Tibial artery (tissue), 4 donors: ENCODE measurements around the gene PCA3.

ENCODE experiments used
- DNase-seq, 2 donors: peaks; one replicate each; pipeline ENCODE4 v3.0.0-alpha.2; 2019
- H3K27ac ChIP-seq, 2 donors: fragments of 200-600 bp; sonication (generic) in 1 of 2; 1 replicate in 1 of 2; 2 replicates in 1 of 2; pipeline ENCODE4 v1.5.1; 2018 to 2019; ENCODE audit warnings: mild to moderate bottlenecking in 1 of 2
- H3K27me3 ChIP-seq, 2 donors: fragments of 200-600 bp; sonication (generic) in 1 of 2; one replicate each; pipeline versions ENCODE4 v1.5.1 to v1.6.0; 2016 to 2019
- H3K36me3 ChIP-seq, 3 donors: fragments of 200-600 bp; sonication (generic) in 2 of 3; one replicate each; pipeline ENCODE4 v1.5.1; 2016 to 2019; ENCODE audit warnings: mild to moderate bottlenecking in 2 of 3
- H3K4me1 ChIP-seq, 4 donors: fragments of 200-600 bp; sonication (generic) in 2 of 4; 1 replicate in 3 of 4; 2 replicates in 1 of 4; pipeline ENCODE4 v1.5.1; 2016 to 2019
- H3K4me3 ChIP-seq, 2 donors: fragments of 200-600 bp; sonication (generic) in 1 of 2; 1 replicate in 1 of 2; 2 replicates in 1 of 2; pipeline ENCODE4 v1.5.1; 2018 to 2019; ENCODE audit warnings: mild to moderate bottlenecking in 2 of 2
- H3K9me3 ChIP-seq, 3 donors: fragments of 200-600 bp; sonication (generic) in 1 of 3; one replicate each; pipeline ENCODE4 v1.5.1; 2016 to 2019
- intact Hi-C: fragments of 100-400 bp; cut with DNase I; formaldehyde crosslinking; loops from one replicate; pipeline ENCODE4 v1.15.0; 2023; ENCODE audit warnings: low total_unique reads
- TF ChIP-seq, protein P1 (sequence below), 2 experiments: fragments of 200-600 bp in 1 of 2; fragments of 450-650 bp in 1 of 2; IDR thresholded peaks; one replicate each; pipeline ENCODE4 v1.5.1; 2017 to 2019; ENCODE audit warnings: antibody characterized with exemption in 2 of 2, mild to moderate bottlenecking in 1 of 2, moderate library complexity in 1 of 2

Gene PCA3

DNA sequence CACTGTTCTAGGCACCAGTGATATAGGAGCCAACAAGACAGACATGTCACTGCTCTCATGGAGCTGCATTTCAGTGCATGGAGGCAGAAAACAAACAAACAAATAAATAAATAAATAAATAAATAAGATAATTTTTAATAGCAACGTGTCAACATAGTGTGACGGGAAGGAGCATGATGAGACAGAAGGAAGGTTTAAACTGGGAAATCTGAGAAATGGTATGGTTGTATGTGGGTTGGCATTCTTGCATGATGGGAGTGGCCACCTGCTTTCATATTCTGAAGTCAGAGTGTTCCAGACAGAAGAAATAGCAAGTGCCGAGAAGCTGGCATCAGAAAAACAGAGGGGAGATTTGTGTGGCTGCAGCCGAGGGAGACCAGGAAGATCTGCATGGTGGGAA is at the start of gene PCA3:
Gene PCA3 (plus strand): TSS at position 301 of the 400 bp plus-strand sequence.
- Histone ChIP-seq H3K36me3 (peaks cover 0 to 18% (median 5%) of the 10 kb centered on the region in 3 donors), H3K27me3 (no peaks in the 10 kb centered on the region), H3K27ac (no peak within 1 kb of the TSS), H3K4me1 (peaks cover 0 to 7% (median 0%) of the 10 kb centered on the region in 4 donors), H3K9me3 (no peaks in the 10 kb centered on the region), H3K4me3 (no peak within 1 kb of the TSS)
- no peak for DNase-seq
- intact Hi-C loops: no loop called here
- TF ChIP-seq, protein P1, sequence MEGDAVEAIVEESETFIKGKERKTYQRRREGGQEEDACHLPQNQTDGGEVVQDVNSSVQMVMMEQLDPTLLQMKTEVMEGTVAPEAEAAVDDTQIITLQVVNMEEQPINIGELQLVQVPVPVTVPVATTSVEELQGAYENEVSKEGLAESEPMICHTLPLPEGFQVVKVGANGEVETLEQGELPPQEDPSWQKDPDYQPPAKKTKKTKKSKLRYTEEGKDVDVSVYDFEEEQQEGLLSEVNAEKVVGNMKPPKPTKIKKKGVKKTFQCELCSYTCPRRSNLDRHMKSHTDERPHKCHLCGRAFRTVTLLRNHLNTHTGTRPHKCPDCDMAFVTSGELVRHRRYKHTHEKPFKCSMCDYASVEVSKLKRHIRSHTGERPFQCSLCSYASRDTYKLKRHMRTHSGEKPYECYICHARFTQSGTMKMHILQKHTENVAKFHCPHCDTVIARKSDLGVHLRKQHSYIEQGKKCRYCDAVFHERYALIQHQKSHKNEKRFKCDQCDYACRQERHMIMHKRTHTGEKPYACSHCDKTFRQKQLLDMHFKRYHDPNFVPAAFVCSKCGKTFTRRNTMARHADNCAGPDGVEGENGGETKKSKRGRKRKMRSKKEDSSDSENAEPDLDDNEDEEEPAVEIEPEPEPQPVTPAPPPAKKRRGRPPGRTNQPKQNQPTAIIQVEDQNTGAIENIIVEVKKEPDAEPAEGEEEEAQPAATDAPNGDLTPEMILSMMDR (IDR thresholded peaks at IDR 0.05): no peak

DNA sequence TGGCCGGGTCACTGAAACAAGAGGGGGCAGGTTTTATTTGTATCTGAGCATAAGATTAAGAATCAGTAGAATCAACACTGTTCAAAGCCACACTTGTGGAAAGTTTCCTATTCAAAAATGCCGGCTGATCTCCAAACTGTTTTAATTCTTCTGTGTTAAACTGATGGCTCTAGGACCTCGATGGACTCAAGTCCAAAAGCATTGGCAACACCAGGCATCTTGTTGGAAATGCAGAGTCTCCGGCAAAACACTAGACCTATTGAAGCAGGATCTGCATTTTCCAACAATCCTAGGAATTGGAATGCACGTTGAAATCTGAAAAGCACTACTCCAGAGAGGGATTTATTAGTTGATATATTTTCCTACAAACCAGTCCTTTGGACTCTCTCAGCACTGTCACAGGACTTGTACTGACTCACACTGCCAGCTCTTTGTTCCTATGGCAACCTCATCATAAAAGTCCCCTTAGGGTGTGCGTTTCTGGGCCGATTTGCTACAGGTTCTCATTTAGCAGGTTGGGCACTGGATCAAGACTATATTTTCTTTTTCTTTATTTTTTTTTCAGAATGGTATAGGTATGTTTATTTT is 48.1 kb upstream of the PCA3 start:
- Histone ChIP-seq H3K27ac (no peak overlapping the region), H3K4me1 (peaks cover 0 to 34% (median 18%) of the 10 kb centered on the region in 4 donors), H3K27me3 (no peaks in the 10 kb centered on the region), H3K4me3 (no peak overlapping the region), H3K9me3 (no peaks in the 10 kb centered on the region), H3K36me3 (peaks cover 19 to 25% (median 22%) of the 10 kb centered on the region in 3 donors)
- DNase-seq: no peak
- intact Hi-C loops: no loop called here
- TF ChIP-seq, protein P1 (IDR thresholded peaks at IDR 0.05): no peak

DNA sequence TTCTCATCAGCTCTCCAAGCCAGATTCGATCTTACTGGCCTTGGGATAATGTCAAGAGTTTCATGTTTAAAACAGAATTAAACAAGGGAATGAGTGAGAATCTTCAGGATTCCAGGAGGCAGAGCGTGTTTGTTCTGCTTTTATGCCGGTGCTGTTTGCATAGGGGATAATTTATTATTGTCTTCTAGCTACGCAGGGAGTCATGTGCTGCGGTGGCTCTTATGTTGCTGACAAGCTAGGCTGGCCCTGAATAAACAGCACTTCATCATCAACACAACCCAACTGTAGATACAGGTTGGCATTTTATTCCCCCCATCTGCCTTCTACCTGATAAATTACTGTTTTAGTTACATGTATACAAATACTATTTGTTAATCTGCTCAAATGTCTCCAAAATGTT is 47.1 kb upstream of the PCA3 start:
- Histone ChIP-seq H3K4me3 (no peak overlapping the region), H3K27me3 (no peaks in the 10 kb centered on the region), H3K36me3 (peaks cover 11 to 15% (median 13%) of the 10 kb centered on the region in 3 donors), H3K9me3 (no peaks in the 10 kb centered on the region), H3K27ac (peak overlapping the region; percentile 31 to 44), H3K4me1 (peaks cover 0 to 34% (median 18%) of the 10 kb centered on the region in 4 donors)
- TF ChIP-seq, protein P1 (IDR thresholded peaks at IDR 0.05): no peak
- DNase-seq: no peak
- intact Hi-C loops: no loop called here

DNA sequence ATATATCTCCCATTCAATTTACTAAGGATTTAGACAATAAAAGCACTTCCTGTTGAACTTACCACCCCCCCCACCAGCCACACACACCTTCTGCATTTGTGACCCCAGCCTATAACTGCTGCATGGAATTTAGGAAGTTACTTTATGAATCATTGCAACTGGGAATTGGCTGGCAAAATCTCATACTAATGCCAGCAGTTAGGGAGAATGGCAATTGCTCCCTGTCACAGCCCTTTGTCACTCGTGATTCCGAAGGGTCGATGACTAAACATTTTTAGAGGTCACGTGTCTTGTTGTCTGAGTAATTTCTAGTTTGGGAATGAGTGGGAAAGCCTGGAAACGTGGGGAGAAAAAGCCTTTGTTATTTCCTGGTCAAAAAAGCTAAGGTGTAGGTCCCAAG is 46.6 kb upstream of the PCA3 start:
- no peak for DNase-seq
- peak overlapping the region; percentile 44 to 46 for H3K27ac ChIP-seq
- H3K9me3 ChIP-seq: no peaks in the 10 kb centered on the region
- intact Hi-C loops: no loop called here
- H3K27me3 ChIP-seq: no peaks in the 10 kb centered on the region
- H3K4me3 ChIP-seq: no peak overlapping the region
- TF ChIP-seq, protein P1 (IDR thresholded peaks at IDR 0.05): no peak
- H3K36me3 ChIP-seq: peaks cover 7 to 11% (median 9%) of the 10 kb centered on the region in 3 donors
- H3K4me1 ChIP-seq: peaks cover 0 to 34% (median 18%) of the 10 kb centered on the region in 4 donors

DNA sequence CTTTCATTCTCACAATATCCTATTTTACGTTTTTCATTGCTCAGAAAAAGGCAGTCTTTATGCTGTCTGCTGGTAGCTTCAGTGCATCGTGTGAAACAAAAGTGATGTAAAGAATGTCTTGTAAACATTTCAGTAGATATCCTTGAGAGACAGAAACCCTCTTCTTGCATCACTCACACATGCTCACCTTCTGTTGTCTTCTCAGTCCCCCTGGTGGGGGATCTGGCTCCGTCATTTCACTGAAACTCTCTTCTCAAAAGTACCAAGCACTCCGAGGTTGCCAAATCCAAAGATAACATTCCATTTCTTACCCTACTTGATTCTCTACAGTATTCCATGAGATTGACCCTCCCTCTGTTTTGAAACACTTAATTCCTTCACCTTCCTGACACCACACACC is 46.1 kb upstream of the PCA3 start:
- Histone ChIP-seq H3K9me3 (no peaks in the 10 kb centered on the region), H3K27ac (peak overlapping the region; percentile 44 to 46), H3K4me3 (no peak overlapping the region)

More for the DNA sequence above, 46.1 kb upstream of the PCA3 start:
- H3K4me1 ChIP-seq: peaks cover 0 to 34% (median 18%) of the 10 kb centered on the region in 4 donors
- peaks cover 1 to 5% (median 4%) of the 10 kb centered on the region in 3 donors for H3K36me3 ChIP-seq
- intact Hi-C loops: no loop called here
- TF ChIP-seq, protein P1 (IDR thresholded peaks at IDR 0.05): no peak
- no peak for DNase-seq
- H3K27me3 ChIP-seq: no peaks in the 10 kb centered on the region
